GM23338 (cell line): ENCODE data around the gene OTUD5.

Experiments
- CREB1 ChIP-seq: fragments of 250-450 bp; sonication (Bioruptor Pico); IDR thresholded peaks from 2 replicates; pipeline ENCODE4 v1.5.0; 2020; ENCODE audit warnings: low read depth, mild to moderate bottlenecking, moderate library complexity
- CTCF ChIP-seq, 2 experiments: fragments of 200-600 bp in 1 of 2; sonication (generic) in 1 of 2; conservative IDR thresholded peaks; 2 replicates each; pipeline versions ENCODE4 v1.5.1 to v1.6.1; 2016 to 2017; ENCODE audit warnings: antibody characterized with exemption in 2 of 2, low read depth in 2 of 2, mild to moderate bottlenecking in 2 of 2, moderate library complexity in 1 of 2
- ETS1 ChIP-seq: IDR thresholded peaks from 2 replicates; pipeline ENCODE4 v1.6.1; 2016; ENCODE audit warnings: antibody characterized with exemption
- EZH2 ChIP-seq: fragments of 200-600 bp; sonication (generic); IDR thresholded peaks from one replicate; pipeline ENCODE4 v1.8.0; 2017; ENCODE audit warnings: antibody characterized with exemption, mild to moderate bottlenecking, low read depth; ENCODE audit not compliant: unreplicated experiment
- EZH2phosphoT487 ChIP-seq: fragments of 200-600 bp; sonication (generic); IDR thresholded peaks from one replicate; pipeline ENCODE4 v1.8.1; 2018; ENCODE audit warnings: antibody characterized with exemption; ENCODE audit not compliant: unreplicated experiment
- JUNB ChIP-seq: IDR thresholded peaks from one replicate; pipeline ENCODE4 v1.6.1; 2016; ENCODE audit warnings: antibody characterized with exemption; ENCODE audit not compliant: unreplicated experiment
- NANOG ChIP-seq: IDR thresholded peaks from 2 replicates; pipeline ENCODE4 v1.6.1; 2016; ENCODE audit warnings: antibody characterized with exemption, borderline replicate concordance
- POLR2AphosphoS5 ChIP-seq: IDR thresholded peaks from 2 replicates; pipeline ENCODE4 v1.6.1; 2016; ENCODE audit warnings: antibody characterized with exemption, low read depth
- REST ChIP-seq: IDR thresholded peaks from one replicate; pipeline ENCODE4 v1.6.1; 2018; ENCODE audit warnings: antibody characterized with exemption; ENCODE audit not compliant: unreplicated experiment
- STAT1 ChIP-seq: IDR thresholded peaks from one replicate; pipeline ENCODE4 v1.6.1; 2016; ENCODE audit warnings: antibody characterized with exemption; ENCODE audit not compliant: unreplicated experiment
- ZNF114 ChIP-seq: fragments of 250-450 bp; sonication (Bioruptor Pico); IDR thresholded peaks from 2 replicates; pipeline ENCODE4 v1.5.0; 2020; ENCODE audit warnings: mild to moderate bottlenecking, moderate library complexity
- ZNF331 ChIP-seq: fragments of 250-450 bp; sonication (Bioruptor Pico); IDR thresholded peaks from 2 replicates; pipeline ENCODE4 v1.5.0; 2020; ENCODE audit warnings: low read depth, mild to moderate bottlenecking, moderate library complexity

- TF ChIP-seq CTCF (conservative IDR thresholded peaks at IDR 0.05; ENCODE audit: low read depth in 2 of 2) (no peak), STAT1 (no peak), CREB1 (CRISPR knock-in tag) (no peak), REST (no peak), EZH2 (no peak), POLR2AphosphoS5 (no peak), EZH2phosphoT487 (no peak), NANOG (no peak), ZNF331 (no peak), ZNF114 (no peak), ETS1 (no peak), JUNB (no peak)
Measured at GRCh38 chrX:48936429-48937053, 20.9 kb downstream of the OTUD5 start.
